Panc1 (cell line): ENCODE measurements around the gene LMLN. TPM values are rescaled to one million over a fixed set of nuclear protein-coding genes. Genes with fewer than 3 reads are reported as not detected.
A peak's percentile ranks its signal among the peaks of the same experiment; 100 is the strongest.

Experiments used
- ATAC-seq: fragments of 200-7000 bp; cut with Tn5 transposase; 2 replicates; pipeline ENCODE4 v1.9.1; 2020; ENCODE audit warnings: mild to moderate bottlenecking, moderate library complexity
- BruUV-seq: library from RNA; stranded (reverse); fragments of 400-500 nt; replicated peaks from 2 replicates; lab custom pipeline; 2021; lab: Mats Ljungman, UMichigan
- CTCF ChIA-PET: fragments of 300-600 bp; sonication (Branson Sonifier 250); formaldehyde crosslinking; loops from one replicate; lab custom pipeline; 2022; ENCODE audit warnings: antibody characterized with exemption; lab: Charles Lee
- POLR2A ChIA-PET: fragments of 300-600 bp; sonication (Branson Sonifier 250); formaldehyde crosslinking; loops from one replicate; lab custom pipeline; 2022; ENCODE audit warnings: antibody characterized with exemption; lab: Charles Lee
- DNase-seq: peaks from one replicate; pipeline ENCODE4 v3.0.0-alpha.2; 2010; ENCODE audit warnings: low read depth, low spot score
- H3K27ac ChIP-seq: 2 replicates; pipeline ENCODE4 v1.5.1; 2011; ENCODE audit warnings: mild to moderate bottlenecking, low read length, inconsistent platforms
- H3K27me3 ChIP-seq: fragments of 200-500 bp; sonication (Bioruptor generic); 2 replicates; pipeline ENCODE4 v1.6.0; 2014; ENCODE audit warnings: low read length, inconsistent platforms; ENCODE audit not compliant: control insufficient read depth, insufficient read depth
- H3K36me3 ChIP-seq: fragments of 200-500 bp; sonication (Bioruptor generic); 2 replicates; pipeline ENCODE4 v1.5.1; 2014; ENCODE audit warnings: inconsistent platforms, mild to moderate bottlenecking, low read length, moderate library complexity; ENCODE audit not compliant: control insufficient read depth, insufficient read depth
- H3K4me1 ChIP-seq: 2 replicates; pipeline ENCODE4 v1.5.1; 2011; ENCODE audit warnings: inconsistent platforms, mild to moderate bottlenecking, low read length, moderate library complexity; ENCODE audit not compliant: control insufficient read depth, insufficient read depth
- H3K4me3 ChIP-seq, 2 experiments: 2 replicates each; pipeline ENCODE4 v1.5.1; 2011 to 2012; ENCODE audit warnings: low read depth in 2 of 2, low read length in 2 of 2, mild to moderate bottlenecking in 2 of 2, inconsistent platforms in 1 of 2, moderate library complexity in 1 of 2
- H3K9me3 ChIP-seq: fragments of 200-500 bp; sonication (Bioruptor generic); 2 replicates; pipeline ENCODE4 v1.5.1; 2014; ENCODE audit warnings: low read depth, mild to moderate bottlenecking, inconsistent platforms, low read length, moderate library complexity; ENCODE audit not compliant: control insufficient read depth, insufficient read depth
- TCF7L2 ChIP-seq: IDR thresholded peaks from 2 replicates; pipeline ENCODE4 v1.6.1; 2011; ENCODE audit warnings: mild to moderate bottlenecking, low read depth, low read length, inconsistent platforms
- in situ Hi-C: cut with HindIII; loops from 2 replicates; pipeline ENCODE4 v1.10.0; 2016; ENCODE audit warnings: low sequenced_read_pairs, low pct_unique_long_range_greater_than_20kb
- intact Hi-C: fragments of 100-400 bp; cut with micrococcal nuclease; formaldehyde crosslinking; loops from one replicate; pipeline ENCODE4 v1.10.0; 2022; ENCODE audit not compliant: unreplicated experiment
- total RNA-seq: library from RNA; stranded (reverse); gene quantifications from one replicate; pipeline ENCODE4 v1.2.1, GENCODE V29; 2021; ENCODE audit not compliant: unreplicated experiment
- TF ChIP-seq, protein P1 (sequence below): fragments of 450-650 bp; IDR thresholded peaks from 2 replicates; pipeline ENCODE4 v1.5.1; 2017; ENCODE audit warnings: mild to moderate bottlenecking
- TF ChIP-seq, protein P2 (sequence below), 2 experiments: IDR thresholded peaks; 2 replicates each; pipeline ENCODE4 v1.6.1; 2011 to 2012; ENCODE audit warnings: low read depth in 2 of 2, control low read depth in 1 of 2, low read length in 1 of 2, mild to moderate bottlenecking in 1 of 2, moderate library complexity in 1 of 2; ENCODE audit not compliant: insufficient read depth in 1 of 2

LMLN gene
- total RNA-seq, 1 experiment from 2014 or later: 21.8 TPM

DNA sequence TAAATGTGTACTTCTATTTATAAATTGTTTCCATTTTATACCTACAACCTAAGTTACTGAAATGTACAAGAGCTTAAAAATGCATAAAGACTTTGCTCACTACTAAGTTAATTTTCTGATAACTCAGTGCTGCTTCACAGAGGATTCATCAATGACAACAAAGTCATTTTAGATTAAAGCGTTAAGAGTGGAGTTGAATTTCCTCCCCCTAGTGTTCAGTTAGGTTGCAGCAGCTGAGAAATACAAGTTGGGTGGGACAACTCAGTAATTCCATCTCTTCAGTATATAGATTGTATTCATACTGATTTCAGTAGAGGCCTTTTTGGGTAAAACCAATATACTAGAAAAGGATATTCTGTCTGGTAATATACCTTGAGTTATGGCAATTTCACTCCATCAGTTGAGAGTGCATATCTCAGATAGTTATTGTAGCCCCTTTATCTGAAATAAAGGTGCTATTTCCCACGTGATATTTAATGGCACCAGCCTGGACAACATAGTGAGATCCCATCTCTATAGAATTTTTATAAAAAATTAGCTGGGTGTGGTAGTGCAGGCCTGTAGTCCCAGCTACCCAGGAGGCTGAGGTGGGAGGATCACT is 17.0 kb upstream of the LMLN start:
- H3K4me3 ChIP-seq: no peak overlapping the region
- no peak for DNase-seq
- BruUV-seq: no TSS peak
- H3K27me3 ChIP-seq: no peaks in the 10 kb centered on the region
- in situ Hi-C loops: no loop called here
- TF ChIP-seq TCF7L2: no peak
- TF ChIP-seq, protein P1, sequence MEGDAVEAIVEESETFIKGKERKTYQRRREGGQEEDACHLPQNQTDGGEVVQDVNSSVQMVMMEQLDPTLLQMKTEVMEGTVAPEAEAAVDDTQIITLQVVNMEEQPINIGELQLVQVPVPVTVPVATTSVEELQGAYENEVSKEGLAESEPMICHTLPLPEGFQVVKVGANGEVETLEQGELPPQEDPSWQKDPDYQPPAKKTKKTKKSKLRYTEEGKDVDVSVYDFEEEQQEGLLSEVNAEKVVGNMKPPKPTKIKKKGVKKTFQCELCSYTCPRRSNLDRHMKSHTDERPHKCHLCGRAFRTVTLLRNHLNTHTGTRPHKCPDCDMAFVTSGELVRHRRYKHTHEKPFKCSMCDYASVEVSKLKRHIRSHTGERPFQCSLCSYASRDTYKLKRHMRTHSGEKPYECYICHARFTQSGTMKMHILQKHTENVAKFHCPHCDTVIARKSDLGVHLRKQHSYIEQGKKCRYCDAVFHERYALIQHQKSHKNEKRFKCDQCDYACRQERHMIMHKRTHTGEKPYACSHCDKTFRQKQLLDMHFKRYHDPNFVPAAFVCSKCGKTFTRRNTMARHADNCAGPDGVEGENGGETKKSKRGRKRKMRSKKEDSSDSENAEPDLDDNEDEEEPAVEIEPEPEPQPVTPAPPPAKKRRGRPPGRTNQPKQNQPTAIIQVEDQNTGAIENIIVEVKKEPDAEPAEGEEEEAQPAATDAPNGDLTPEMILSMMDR: peak; percentile 84; the same call in 1 of the 2 replicates
- ATAC-seq: peak; percentile 86
- no peaks in the 10 kb centered on the region for H3K36me3 ChIP-seq
- intact Hi-C loops: loop anchor here (1.0 kb wide), 1 partner anchor 37 kb away; no protein-coding TSS in a partner anchor
- CTCF ChIA-PET: interaction anchor here (0.6 to 0.7 kb wide), 4 partner anchors 9 to 341 kb away, joined by 6 to 10 read pairs (median 8); no protein-coding TSS in a partner anchor
- no peak overlapping the region for H3K27ac ChIP-seq
- POLR2A ChIA-PET: no interaction called here
- H3K9me3 ChIP-seq: no peaks in the 10 kb centered on the region
- H3K4me1 ChIP-seq: no peaks in the 10 kb centered on the region

DNA sequence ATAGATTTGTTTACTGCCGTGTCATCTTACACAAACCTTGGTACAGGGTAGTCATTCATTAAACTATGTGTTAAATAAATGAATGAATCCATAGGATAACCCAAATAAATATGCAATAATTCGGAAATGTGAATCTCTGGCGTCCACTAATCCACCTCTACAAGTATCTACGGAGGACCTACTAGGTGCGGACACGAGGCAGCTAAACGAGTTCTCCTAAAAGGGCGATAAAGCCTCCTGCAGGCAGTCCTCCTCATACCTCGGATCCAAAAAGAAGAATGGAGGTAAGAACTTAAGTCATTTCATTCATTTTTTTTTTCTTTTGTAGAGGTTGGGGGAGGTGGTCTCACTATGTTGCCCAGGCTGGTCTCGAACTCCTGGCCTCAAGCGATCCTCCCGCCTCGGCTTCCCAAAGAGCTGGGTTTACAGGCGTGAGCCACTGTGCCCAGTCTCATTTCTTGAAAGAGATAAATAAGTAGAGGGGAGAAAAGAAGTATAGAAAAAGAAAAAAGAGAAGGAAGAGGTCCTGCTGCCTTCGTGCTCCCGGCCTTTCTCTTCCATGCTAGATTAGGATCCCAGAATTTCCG is 10.7 kb upstream of the LMLN start:
- in situ Hi-C loops: no loop called here
- intact Hi-C loops: no loop called here
- no peak for DNase-seq

More for the DNA sequence above, 10.7 kb upstream of the LMLN start:
- TF ChIP-seq, protein P2, sequence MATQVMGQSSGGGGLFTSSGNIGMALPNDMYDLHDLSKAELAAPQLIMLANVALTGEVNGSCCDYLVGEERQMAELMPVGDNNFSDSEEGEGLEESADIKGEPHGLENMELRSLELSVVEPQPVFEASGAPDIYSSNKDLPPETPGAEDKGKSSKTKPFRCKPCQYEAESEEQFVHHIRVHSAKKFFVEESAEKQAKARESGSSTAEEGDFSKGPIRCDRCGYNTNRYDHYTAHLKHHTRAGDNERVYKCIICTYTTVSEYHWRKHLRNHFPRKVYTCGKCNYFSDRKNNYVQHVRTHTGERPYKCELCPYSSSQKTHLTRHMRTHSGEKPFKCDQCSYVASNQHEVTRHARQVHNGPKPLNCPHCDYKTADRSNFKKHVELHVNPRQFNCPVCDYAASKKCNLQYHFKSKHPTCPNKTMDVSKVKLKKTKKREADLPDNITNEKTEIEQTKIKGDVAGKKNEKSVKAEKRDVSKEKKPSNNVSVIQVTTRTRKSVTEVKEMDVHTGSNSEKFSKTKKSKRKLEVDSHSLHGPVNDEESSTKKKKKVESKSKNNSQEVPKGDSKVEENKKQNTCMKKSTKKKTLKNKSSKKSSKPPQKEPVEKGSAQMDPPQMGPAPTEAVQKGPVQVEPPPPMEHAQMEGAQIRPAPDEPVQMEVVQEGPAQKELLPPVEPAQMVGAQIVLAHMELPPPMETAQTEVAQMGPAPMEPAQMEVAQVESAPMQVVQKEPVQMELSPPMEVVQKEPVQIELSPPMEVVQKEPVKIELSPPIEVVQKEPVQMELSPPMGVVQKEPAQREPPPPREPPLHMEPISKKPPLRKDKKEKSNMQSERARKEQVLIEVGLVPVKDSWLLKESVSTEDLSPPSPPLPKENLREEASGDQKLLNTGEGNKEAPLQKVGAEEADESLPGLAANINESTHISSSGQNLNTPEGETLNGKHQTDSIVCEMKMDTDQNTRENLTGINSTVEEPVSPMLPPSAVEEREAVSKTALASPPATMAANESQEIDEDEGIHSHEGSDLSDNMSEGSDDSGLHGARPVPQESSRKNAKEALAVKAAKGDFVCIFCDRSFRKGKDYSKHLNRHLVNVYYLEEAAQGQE (IDR thresholded peaks at IDR 0.05; ENCODE audit: insufficient read depth in 1 of 2, low read depth in 2 of 2, low read length in 1 of 2): no peak
- TF ChIP-seq, protein P1: no peak
- TF ChIP-seq TCF7L2: no peak
- Histone ChIP-seq H3K27me3 (no peaks in the 10 kb centered on the region), H3K9me3 (no peaks in the 10 kb centered on the region), H3K27ac (peak overlapping the region; percentile 99), H3K4me1 (peaks cover 30% of the 10 kb centered on the region), H3K4me3 (peak overlapping the region; percentile 57 to 98), H3K36me3 (peaks cover 13% of the 10 kb centered on the region)
- ATAC-seq: peak; percentile 20
- ChIA-PET POLR2A (interaction anchor here (0.6 to 1.1 kb wide), 3 partner anchors 10 to 44 kb away, joined by 5 read pairs; no protein-coding TSS in a partner anchor), CTCF (no interaction called here)
- TSS peak; percentile 89 for BruUV-seq
